Fibroblast of villous mesenchyme (primary cell): Measurements from ENCODE around the gene FMN1. TPM values are rescaled to one million over a fixed set of nuclear protein-coding genes. Genes with fewer than 3 reads are reported as not detected.
A peak's percentile ranks its signal among the peaks of the same experiment; 100 is the strongest.

Source experiments
- DNase-seq: peaks from one replicate; pipeline ENCODE4 v3.0.0-alpha.2; 2010; ENCODE audit warnings: low read depth
- H3K4me3 ChIP-seq: 2 replicates; pipeline ENCODE4 v1.5.1; 2011; ENCODE audit warnings: low read depth, mild to moderate bottlenecking, low read length
- CTCF ChIP-seq: IDR thresholded peaks from 2 replicates; pipeline ENCODE4 v1.5.1; 2012; ENCODE audit warnings: low read depth, mild to moderate bottlenecking, low read length; ENCODE audit not compliant: insufficient read depth
- total RNA-seq: library from RNA; depleted of rRNA; stranded (reverse); fragments of >200 nt; gene quantifications from 2 replicates; pipeline ENCODE4 v1.2.3, GENCODE V29; 2012

The FMN1 gene
- total RNA-seq, 1 donor = 8.6 TPM

DNA sequence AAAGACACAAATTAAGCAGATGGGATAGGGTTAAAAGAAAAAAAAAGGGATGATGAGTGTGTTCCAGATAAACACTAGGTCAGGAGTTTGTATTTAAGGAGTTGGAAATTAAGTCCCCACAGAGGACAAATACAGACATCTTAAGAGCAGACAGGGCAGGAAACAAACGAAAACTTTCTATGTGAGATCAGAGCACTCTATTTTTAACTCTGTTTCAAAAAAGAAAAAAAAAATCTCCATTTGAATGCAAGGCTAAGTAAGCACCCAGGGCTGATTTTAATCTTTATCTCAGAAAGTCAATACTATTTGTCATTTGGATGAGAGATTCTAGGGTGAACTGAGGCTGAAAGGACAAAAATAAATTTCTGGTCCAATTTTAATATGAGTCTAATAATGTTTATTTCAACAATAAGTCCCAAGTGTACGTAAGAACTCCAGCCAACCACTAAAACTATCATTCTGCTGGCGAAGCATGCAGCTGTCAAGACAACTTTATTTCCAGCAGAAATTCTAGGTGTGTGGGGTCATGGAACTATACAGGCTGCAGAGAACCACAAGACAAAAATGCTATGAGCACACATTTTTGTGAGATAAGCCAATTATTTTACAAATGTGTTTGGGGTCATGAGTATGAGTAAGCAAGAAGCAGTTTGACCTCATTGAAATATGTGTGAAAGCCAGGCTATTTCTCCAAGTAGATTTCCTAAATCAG is 186.1 kb downstream of the FMN1 start:
- no peak overlapping the region for H3K4me3 ChIP-seq
- no peak for TF ChIP-seq CTCF
- DNase-seq = peak; percentile 84

DNA sequence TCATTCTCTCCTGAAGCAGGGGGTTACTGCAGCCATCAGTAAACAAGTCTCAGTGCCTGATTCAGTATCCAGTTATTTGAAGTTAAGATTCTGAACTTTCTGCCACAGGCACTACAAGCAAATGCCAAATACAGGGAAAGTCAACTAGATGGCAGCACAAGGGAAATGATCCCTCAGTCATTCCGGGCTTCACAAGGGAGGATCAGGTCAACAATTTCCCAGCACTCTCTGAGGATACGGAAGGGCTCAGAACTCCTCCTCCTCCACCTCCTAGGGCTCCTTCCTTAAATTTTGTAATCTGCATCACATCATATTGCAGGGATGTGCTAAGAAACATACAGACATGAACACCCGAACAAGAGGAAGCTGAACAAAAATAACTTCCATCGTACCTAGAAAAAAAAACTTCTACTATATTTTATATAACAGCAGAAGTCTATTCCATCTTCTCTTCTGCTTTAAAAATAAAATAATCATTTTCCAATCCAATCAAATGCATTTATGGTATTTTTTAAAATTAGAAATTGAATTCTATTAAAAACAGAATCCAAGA is 187.1 kb downstream of the FMN1 start:
- no peak overlapping the region for H3K4me3 ChIP-seq
- TF ChIP-seq CTCF = no peak
- DNase-seq = no peak

GRCh38 chr15:33005582-33005981 is 188.9 kb downstream of the FMN1 start:
- TF ChIP-seq CTCF = no peak
- DNase-seq = no peak
- H3K4me3 ChIP-seq = no peak overlapping the region

- TF ChIP-seq CTCF = no peak
- no peak overlapping the region for H3K4me3 ChIP-seq
- no peak for DNase-seq
Observed at GRCh38 chr15:33001926-33002325, 192.6 kb downstream of the FMN1 start.

GRCh38 chr15:32998979-32999672 is 195.4 kb downstream of the FMN1 start:
- no peak for DNase-seq
- H3K4me3 ChIP-seq = no peak overlapping the region
- no peak for TF ChIP-seq CTCF

GRCh38 chr15:32998182-32998581 is 196.3 kb downstream of the FMN1 start:
- no peak overlapping the region for H3K4me3 ChIP-seq
- TF ChIP-seq CTCF = no peak
- DNase-seq = no peak
